Measurements from ENCODE around the gene TXNL4A.
"Not testable (repeated sequence)": the region's sequence is repeated elsewhere in the genome, so short reads cannot be mapped to it uniquely, and the experiment has no call there.

TXNL4A gene

GRCh38 chr18:79964330-79965118, 23.8 kb downstream of the TXNL4A start, which contains the start of gene HSBP1L1:
Gene HSBP1L1, plus strand, starts transcription at chr18:79964643. Its CDS starts 93 bp downstream, at chr18:79964736.
- peak in 1 of 2 experiments; percentile 64 for DNase-seq (ENCODE audit: low read depth in 2 of 2)

DNA sequence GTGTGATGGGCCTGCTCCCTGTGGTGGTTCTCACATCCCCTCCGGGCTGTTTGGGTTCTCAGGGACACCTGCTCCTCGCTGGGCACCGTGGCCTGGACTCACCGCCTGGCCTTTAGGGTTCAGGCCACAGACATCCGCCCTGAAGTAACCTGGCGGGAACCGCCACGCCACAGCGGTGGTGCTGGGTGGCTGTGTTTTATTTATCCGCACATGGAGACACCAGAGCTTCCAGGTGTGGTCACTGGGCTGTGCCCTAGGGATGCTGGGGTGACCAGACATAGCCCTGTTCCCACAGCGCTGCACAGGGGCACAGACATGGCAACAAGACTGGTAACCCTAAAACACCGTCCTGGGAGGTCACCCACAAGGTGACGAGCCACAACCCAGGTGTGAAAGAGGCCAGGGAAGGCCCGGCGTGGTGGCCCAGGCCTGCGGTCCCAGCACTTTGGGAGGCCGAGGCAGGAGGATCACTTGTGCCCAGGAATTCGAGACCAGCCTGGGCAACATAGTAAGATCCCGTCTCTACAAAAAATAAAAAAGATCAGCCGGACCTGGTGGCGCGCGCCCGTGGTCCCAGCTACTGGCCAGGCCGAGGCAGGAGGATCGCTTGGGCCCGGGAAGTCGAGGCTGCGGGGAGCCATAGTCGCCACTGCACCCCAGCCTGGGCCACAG, 24.6 kb downstream of the TXNL4A start:
- no peak for DNase-seq (ENCODE audit: low read depth in 2 of 2)

GRCh38 chr18:79962835-79963657, 25.3 kb downstream of the TXNL4A start:
- DNase-seq (ENCODE audit: low read depth in 2 of 2) = no peak

DNA sequence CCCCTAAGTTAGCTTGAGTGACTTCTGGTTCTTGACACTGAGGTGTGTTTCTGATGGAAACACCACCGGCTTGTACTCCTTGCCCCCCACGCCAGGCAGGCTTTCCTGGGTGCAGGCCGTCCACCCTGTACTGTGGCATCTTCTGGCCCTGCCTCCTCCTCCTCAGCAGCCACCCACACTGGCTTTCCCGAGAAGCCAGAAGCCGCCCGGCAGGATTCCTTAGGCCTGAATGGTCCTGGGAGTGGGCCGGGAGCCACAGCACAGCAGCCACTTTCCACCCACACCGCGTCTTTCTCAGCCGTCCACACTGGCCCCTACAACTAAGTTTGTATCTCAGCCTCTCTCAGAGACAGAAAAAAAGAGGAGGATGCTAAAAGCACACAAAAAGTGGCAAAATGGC, 26.1 kb downstream of the TXNL4A start:
- DNase-seq (ENCODE audit: low read depth in 2 of 2) = no peak

DNA sequence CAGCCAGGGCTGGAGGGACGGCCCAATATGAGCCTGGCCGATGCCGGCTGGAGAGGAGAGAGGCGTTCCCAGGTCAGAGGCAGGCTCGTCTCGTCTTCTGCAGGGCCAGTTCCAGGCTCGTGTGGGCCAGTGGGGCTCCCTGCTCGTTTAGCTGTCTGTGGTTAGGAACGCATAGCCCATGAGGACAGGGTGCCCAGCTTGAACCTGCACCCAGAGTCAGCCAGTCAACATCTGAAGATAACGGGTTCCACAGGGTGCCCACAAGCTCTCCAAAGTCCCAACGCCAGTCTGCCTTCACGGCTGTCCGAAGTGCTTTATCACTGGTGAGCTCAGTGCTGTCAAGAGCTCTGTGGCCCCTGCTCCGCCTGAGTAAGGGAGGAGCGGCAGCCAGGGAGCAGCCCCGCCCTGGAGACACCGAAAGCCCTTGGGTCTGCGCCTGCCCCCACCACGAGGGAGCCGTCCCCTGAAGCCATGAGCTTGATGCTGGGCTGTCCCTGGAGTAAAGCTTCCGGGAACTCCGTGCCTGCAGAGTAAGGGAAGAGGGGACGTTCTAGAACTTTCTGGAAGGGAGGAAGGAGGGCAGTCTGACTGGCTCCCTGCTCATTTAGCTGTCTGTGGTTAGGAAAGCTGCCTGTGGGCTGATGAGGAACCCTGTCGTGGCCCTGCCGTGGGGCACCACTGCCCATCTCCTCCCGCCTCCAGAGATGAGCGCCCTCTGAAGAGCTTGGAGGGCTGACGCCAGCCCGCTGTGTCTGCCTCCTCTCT, 26.7 kb downstream of the TXNL4A start:
- DNase-seq (ENCODE audit: low read depth in 2 of 2) = no peak

DNA sequence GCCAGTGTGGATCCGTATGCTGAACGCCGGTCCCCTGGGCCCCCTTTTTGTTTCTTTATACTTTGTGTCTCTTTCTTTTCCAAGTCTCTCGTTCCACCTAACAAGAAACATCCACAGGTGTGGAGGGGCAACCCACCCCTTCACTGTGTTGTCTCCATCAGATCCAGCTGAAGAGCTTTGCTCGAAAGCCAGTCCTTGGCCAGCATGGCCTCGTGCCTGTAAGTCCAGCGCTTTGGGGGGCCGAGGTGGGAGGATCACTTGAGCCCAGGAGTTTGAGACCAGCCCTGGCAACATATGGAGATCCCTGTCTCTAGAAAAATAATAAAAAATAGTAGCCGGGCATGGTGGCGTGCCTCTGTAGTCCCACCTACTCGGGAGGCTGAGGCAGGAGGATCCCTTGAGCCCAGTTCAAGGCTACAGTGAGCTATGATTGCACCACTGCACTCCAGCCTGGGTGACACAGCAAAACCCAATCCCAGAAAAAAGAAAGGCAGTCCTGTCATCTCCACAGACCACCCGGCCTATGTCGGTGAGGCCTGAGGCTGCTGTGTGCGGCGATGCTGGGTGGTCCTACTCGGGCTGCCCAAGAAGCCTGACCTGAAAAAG, 27.3 kb downstream of the TXNL4A start:
- DNase-seq (ENCODE audit: low read depth in 2 of 2) = no peak

GRCh38 chr18:79960161-79960801, 28.1 kb downstream of the TXNL4A start:
- not testable (repeated sequence) for DNase-seq (ENCODE audit: low read depth in 2 of 2)

- no peak for DNase-seq (ENCODE audit: low read depth in 2 of 2)
Observed at GRCh38 chr18:79958981-79959380, 29.4 kb downstream of the TXNL4A start.

DNA sequence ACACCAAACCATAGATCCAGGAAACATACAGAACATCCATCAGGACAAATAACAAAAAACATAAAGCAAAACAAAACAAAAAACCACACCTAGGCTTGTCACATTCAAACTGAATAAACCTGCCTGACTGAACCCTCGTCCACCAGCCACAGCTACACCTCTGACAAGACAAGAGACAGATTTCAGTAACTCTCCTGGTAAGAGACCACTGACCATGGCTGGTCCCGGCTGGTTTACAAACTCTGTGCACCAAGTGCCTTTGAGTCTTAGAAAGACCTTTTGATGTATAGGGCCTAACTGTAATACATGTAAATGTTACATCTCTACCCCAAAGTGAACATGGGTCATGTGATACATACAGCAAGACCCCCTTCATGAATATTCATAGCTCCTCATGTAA, 32.1 kb downstream of the TXNL4A start:
- DNase-seq (ENCODE audit: low read depth in 2 of 2) = no peak

GRCh38 chr18:79955302-79956075, 32.9 kb downstream of the TXNL4A start:
- no peak for DNase-seq (ENCODE audit: low read depth in 2 of 2)

DNA sequence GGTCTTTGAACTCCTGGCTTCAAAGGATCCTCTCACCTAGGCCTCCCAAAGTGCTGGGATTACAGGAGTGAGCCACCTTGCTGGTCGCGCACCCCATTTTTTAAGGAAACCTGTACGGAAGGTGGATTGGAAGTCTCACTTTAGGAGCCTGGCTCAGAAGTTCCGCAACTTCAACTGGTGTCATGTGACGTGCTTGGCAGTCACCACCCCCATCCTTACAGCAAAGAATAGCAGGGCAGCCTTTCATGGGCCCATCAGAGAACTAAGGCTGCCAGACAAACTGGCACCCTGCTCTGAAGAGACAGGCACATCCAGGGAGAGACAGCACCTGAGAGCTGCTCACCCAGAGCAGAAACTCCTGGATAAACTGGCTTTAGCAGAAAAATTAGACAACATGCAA, 33.6 kb downstream of the TXNL4A start:
- no peak for DNase-seq (ENCODE audit: low read depth in 2 of 2)

DNA sequence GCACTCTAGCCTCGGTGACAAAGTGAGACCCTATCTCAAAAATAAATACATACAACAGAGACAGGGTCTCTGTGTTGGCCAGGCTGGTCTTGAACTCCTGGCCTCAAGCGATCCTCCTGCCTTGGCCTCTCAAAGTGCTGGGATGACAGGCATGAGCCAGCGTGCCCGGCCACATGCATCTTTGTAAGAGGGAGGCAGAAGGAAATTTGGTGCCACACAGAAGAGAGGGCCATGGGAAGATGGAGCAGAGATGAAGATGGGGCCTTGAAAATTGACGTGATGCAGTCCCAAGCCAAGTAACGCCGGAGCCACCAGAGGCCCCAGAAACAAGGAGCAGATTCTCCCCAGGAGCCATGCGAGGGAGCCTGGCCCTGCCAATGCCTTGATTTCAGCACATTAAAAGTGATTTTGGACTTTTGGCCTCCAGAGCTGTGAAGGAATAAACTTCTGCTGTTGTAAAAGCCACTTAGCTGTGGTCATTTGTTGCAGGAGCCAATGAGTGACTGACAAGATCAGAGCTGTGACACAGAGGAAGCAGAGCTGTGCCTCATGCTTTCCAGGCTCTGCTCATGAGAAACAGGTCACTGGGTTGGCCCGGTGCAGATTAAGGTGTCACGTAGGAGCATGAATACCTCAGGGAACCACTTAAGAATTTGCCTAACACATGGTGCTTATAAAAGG, 34.3 kb downstream of the TXNL4A start:
- DNase-seq (ENCODE audit: low read depth in 2 of 2) = no peak

DNA sequence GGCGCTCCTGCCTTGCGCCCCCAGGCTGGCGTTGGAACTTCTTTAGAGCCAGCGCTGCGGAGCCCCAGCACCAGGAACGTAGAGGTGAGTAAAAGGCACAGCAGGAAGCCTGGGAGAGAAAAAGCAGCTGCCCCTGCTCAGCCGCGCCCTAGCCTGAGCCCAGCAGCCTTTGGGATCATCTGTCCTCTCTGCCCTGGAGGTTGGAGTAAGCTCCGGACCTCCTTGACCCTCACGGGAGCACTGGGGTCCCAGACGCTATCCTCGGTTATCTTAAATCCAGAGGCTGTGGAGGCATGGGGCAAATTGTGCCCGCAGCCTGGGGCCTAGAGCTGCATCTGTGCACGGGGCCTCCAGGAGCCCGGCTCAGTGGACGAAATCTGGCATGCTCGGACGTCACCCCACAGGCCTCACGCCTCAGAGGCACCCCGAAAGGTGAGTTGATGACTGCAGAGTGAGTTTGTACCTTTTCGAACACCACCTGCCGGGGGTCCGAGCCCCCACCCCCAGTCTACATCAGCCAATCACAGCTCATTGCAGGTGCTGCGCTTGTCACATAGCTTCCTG, 35.3 kb downstream of the TXNL4A start:
- DNase-seq (ENCODE audit: low read depth in 2 of 2) = no peak

GRCh38 chr18:79952456-79952995, 35.8 kb downstream of the TXNL4A start:
- DNase-seq (ENCODE audit: low read depth in 2 of 2) = no peak

DNA sequence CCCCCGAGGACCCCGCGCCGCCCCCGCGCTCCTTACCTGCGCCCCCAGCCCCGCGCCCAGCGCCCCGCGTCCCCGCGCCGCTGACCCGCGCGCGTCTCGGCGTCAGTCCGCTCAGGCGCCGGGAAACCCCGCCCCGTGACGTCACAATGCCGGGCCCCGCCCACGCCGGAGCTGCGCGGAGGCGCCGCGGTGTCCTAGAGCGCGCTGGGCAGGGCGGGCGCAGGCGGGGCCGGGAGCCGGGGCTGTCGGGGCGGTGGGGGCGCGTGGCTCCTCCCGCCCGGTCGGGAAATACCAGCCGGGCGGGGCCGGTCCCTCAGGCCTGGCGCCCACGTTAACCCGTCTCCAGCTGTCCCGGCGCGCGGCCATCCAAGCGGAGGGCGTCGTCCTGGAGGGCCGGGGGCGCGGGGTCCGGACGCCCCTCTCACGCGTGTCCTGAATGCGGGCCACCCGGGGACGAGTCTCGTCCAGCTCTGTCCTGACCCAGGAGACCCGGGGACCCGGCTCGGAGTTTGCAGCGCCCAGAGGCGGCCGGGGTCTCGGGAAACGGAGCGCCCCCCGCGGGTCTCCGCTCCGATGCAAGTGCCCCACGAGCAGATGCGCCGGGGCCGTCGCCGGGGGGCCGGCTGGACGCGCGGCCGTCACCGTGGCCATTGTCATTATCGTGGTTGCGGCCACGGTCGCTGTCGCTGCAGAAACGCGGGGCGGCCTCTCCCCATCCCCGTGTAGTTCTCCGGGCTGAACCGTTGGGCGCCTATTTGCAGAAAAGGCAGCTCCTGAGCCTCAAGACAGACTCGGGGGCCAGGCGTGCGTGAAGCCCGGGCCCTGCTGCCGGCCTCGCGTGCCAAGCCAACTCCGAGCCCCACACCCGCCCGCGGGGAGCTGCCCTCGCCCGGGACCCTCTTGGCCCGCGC, 36.6 kb downstream of the TXNL4A start, which contains the start of gene SLC66A2:
SLC66A2 (minus strand) TSS at position 109 of the 911 bp plus-strand sequence. CDS start 727 bp downstream, outside the sequence.
- DNase-seq (ENCODE audit: low read depth in 2 of 2) = peak; percentile 89 to 94

DNA sequence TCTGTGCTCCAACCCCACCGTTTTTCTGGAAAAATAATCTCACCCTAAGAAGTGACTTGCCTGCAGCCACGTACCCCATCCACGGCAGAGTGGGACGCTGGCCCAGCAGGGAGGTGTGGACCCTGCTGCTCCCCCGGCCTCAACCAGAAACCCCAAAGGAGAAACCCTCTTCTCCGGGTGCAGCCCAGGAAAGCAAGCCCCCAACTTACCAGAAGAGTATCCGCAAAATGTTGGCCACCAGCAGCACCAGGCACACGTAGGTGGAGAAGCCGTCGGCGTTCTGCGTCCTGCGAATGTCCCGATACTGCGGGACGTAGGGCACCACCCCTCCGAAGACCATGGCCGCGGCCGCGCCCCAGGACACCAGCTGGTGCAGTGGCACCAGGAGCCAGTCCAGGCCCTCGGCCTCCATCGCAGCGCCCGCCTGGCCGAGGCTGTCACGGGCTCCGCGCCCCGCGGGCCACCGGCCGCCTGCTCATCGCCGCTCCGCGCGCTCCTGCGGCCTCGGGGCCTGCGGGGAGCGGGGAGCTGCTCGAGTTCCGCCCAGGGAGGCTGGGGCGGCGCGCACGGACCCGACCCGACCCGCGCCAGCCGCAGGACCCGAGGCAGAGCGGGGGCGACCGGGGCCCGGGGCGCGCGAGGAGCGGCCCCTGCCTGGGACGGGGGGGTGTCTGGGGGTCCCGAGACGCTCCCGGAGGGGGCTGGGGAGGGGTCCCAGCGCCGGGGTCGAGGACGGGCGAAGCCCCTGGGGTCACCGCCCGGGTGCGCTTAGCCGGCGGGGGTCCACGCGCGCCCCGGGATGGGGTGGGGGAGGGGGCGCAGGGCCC, 37.6 kb downstream of the TXNL4A start:
- no peak for DNase-seq (ENCODE audit: low read depth in 2 of 2)
